Measurements from ENCODE around the gene PDLIM4.

Gene PDLIM4

GRCh38 chr5:132267166-132267739, 9.8 kb downstream of the PDLIM4 start:
- DNase-seq (ENCODE audit: low read depth): no peak

GRCh38 chr5:132267931-132268768, 10.7 kb downstream of the PDLIM4 start:
- no peak for DNase-seq (ENCODE audit: low read depth)

- DNase-seq (ENCODE audit: low read depth): no peak
Measured at GRCh38 chr5:132268769-132269551, 11.5 kb downstream of the PDLIM4 start.

- no peak for DNase-seq (ENCODE audit: low read depth)
Measured at GRCh38 chr5:132269635-132270334, 12.3 kb downstream of the PDLIM4 start.

- DNase-seq (ENCODE audit: low read depth): no peak
Measured at GRCh38 chr5:132270335-132270665, 12.8 kb downstream of the PDLIM4 start.

- no peak for DNase-seq (ENCODE audit: low read depth)
Measured at GRCh38 chr5:132270706-132271105, 13.2 kb downstream of the PDLIM4 start.

GRCh38 chr5:132271251-132272246, 14.1 kb downstream of the PDLIM4 start:
- no peak for DNase-seq (ENCODE audit: low read depth)

- no peak for DNase-seq (ENCODE audit: low read depth)
Measured at GRCh38 chr5:132272311-132273210, 15.1 kb downstream of the PDLIM4 start.

GRCh38 chr5:132273631-132274030, 16.1 kb downstream of the PDLIM4 start:
- DNase-seq (ENCODE audit: low read depth): no peak

- no peak for DNase-seq (ENCODE audit: low read depth)
Measured at GRCh38 chr5:132274050-132274792, 16.7 kb downstream of the PDLIM4 start.

- DNase-seq (ENCODE audit: low read depth): no peak
Measured at GRCh38 chr5:132275367-132276220, 18.1 kb downstream of the PDLIM4 start.

GRCh38 chr5:132277256-132277655, 19.8 kb downstream of the PDLIM4 start:
- DNase-seq (ENCODE audit: low read depth): no peak

- no peak for DNase-seq (ENCODE audit: low read depth)
Measured at GRCh38 chr5:132277971-132278853, 20.7 kb downstream of the PDLIM4 start.

GRCh38 chr5:132279801-132280200, 22.3 kb downstream of the PDLIM4 start:
- DNase-seq (ENCODE audit: low read depth): no peak

- DNase-seq (ENCODE audit: low read depth): no peak
Measured at GRCh38 chr5:132280371-132281240, 23.1 kb downstream of the PDLIM4 start.

GRCh38 chr5:132281856-132282614, 24.5 kb downstream of the PDLIM4 start:
- DNase-seq (ENCODE audit: low read depth): no peak
